NCI-H2171 treated with DMSO at 0.1 percent for 48 hours (cell line): Measurements from ENCODE around the gene ATP13A5.
A peak's percentile ranks its signal among the peaks of the same experiment; 100 is the strongest.

ENCODE experiments used
- DNase-seq: peaks from one replicate; lab custom pipeline; 2025; lab: John Stamatoyannopoulos, UW

Gene ATP13A5

DNA sequence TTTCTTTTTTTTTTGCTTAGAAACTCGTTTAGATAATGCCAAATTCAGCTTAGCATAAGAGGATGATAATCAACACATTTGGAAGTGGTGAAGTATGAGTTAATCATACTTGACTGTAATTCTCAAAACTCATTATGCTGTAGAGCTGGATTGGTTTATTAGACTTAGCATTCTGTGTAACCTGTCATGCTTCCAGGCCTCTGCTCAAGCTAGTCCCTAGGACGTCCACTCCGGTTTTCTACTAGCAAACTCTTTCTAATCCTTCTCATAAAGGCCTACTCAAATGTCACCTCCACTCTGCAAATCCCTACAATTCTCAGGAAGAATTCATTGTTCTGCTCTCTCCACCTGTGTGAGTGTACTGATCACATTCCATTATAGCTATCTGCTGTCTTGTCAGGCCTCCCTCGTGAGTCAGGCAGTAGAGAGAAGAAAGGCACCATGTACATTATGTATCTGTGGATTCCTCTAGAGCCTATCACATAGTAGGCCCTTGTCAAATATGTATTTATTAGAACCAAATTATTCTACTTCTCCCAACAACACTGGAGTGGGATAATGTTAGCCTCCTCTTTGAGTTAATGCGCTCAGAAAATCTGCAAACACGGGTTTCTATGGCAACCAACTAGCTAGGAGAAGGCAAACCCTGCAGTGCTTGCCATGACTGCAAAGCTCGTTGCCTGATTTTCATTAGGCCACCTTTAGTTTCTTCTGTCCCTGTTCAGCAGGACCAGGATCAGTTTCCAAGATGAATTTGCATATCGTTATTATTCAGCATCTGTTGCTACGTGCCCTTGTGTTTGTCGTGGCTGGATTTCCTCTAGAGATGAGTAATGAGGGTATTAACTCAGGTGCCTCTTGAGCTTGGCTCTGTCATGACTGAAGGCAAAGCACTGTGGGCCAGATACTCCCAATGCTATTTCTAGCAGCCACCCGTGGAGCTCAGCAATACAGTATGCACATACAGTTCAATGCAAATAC is 30.7 kb downstream of the ATP13A5 start:
- DNase-seq, result peak; percentile 23

DNA sequence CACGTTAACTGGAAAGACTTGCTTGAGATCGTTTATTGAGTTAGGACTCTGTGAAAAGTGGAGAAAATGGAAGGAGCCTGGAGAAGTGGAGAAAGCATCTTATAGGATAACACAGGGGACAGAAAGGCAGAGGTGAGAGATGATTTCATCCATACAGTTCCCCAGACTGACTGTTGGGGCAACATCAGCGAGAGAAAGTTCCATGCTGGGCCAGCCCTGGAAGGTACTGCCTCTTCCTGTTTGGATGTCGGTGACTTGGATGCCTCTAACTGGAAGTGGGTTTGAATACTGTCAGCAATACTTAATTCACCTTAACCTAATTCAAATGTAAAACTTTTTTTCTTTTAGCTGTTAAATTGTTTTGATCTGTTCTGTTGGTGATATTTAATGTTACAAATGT is 32.3 kb downstream of the ATP13A5 start:
- DNase-seq, result no peak

DNA sequence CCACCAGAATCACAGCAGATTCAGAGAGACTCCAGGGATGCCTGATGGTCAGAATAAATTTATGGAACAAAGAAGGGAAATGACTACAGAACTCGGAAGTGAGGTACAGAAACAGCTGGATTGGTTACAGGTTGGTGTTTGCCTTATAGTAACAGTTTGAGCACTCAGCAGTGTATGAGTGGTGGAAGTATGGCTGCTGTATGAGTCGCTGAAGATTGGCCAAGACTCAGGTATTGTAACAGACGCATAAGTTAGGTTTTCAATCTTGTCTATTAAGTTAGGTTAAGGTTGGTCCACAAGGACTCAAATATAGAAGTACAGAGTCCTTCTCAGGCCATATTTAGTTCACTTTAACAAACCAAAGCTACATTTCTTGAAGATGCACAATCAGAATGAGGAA is 33.1 kb downstream of the ATP13A5 start:
- no peak for DNase-seq

DNA sequence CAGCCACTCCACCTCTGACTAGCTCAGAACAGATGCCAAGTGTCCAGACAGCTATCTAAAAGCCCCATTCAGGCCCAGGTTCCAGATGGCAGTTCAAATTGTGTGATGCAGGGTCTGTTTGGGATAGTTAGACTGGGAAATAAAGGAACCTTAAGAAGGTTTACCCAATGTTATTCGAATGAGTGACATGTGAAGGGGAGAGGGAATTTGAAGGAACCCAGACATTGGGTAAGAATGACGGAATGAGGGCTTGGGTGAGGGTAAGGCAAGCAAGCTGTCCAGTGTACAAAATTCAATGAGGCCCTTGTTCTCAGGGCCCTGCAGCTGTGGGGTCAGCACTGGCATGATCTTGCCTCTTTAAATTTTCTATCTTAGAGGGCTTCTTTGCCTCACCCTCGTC is 34.1 kb downstream of the ATP13A5 start:
- no peak for DNase-seq

DNA sequence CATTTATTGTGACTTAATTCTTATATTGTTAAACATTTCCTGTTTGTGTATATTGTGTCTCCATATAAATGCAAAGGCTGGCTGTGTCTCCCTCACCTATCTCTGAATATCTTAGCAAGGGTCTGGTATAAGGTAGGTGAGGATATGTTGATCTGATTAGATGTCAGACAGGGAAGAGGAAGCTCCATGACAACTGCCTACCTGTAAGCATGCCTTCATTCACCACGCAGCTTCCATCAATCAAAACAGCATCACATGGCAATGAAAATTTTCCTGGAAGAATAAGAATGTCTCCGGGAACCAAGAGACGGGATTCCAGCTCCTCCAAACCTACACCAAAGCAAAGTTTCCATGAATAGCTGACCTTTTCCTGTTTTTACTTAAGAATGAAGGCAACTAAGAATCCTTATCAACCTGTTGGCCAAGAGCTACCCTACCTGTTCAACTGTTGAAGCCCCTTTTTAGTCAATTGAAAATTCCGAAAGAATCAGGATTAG is 34.8 kb downstream of the ATP13A5 start:
- no peak for DNase-seq

DNA sequence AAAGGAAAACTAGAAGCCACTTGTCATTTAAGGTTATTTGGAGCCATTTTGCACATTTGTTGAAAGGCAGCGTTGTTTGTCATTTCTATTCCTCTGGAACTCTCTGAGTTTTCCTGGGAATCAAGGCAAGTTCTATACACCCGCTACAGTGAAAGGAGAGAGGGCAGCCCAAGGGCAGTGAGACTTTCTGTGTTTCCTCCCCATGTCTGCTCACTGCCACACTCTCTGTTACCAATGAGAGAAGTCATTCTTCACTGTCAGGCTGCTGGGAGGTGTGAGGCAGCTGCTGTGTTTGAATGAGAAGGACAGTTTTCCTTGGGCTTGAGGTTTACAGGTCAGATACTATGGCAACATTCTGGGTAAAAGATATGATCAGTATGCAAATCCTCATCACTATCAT is 36.0 kb downstream of the ATP13A5 start:
- DNase-seq, result no peak

DNA sequence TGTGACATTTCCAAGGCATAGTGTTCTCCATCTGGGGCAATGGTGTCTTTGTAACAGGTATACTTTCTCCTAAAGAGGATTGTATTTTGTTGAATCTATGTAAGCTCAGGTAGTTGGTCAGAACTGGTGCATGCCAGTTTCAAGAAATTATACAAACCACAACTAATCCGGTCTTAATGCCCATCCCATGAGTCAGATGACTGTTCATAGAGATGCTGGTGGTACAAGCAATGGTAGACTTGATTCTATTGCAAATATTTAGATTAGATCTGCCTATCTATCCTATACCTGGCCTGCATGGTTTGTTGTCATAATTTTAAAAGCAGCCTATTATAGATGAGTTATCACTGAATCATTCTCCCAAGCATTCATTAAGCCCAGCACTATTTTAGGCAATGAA is 43.5 kb downstream of the ATP13A5 start:
- no peak for DNase-seq

DNA sequence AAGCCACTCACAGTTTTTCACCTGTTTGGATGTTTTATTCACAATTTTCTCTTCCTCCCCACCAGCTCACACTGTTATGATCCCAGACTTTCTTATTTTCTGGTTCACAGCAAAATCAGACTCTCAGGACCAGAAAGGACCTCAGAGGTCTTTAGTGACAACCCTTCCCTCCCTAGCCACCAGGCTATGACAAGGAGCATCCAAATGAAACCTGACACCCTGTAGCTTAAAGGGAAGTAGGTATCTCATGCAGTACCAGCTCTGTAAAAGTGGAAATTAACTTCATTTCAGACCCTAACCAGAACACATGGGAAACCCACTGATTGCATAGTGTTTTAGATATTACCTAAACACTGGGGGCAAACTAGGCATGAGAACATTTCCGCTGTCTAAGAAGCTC is 45.3 kb downstream of the ATP13A5 start:
- no peak for DNase-seq

DNA sequence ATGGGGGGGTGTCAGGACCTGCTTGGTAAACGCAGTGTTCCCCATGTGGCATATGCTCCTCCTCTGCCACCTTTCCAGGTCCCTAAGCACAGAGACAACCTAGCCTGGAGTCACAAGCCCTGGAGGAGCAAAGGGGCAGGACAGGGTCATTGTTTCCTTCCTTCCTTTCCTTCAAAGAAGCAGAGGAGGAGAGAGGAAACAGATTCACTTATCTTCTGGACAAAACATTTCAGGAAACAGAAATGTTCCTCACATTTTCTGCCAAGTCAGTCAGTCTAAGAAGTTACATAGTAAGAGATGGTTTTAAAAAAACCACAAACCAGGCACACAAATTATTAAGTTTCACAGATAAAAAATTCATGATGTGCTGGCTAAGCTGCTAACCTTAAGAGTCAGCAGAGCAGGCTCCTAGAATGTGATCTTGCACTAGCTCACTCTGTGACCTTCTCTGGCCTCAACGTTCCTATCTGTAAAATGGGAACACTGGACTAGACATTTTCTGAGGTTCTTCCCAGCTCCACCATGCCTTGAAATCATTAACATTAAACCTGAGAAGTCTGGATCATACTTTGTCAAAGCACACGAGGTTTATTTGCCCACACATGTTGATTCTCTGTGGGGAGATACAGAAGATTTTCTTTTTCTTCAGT is 47.9 kb downstream of the ATP13A5 start:
- DNase-seq, result no peak

DNA sequence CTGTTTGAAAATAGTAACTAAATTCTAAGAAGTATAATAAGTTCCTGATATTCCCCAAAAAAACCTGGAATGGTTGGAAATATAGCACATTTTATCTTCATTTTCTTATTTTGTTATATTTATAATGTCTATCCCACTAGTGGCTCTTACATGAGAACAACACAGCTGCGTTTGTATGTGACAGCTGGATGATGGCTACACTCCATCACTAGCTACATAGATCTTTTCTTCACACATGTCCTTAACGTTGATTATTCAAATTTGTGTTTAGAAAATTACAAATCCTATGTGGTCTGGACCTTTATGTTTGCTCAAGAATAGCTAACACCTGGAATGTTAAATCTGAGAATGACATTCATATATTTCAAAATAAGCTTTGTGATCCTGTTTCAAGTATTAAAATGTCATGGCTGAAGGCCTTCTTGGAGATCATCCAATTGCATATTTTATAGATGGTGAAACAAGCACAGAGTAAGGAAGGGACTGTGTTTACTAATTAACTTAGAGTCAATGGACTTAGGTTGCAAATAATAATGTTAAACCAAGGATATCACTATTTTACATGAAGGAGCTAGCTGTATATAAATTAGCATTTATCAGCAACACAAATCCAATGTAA is 60.8 kb downstream of the ATP13A5 start:
- peak; percentile 23 for DNase-seq

DNA sequence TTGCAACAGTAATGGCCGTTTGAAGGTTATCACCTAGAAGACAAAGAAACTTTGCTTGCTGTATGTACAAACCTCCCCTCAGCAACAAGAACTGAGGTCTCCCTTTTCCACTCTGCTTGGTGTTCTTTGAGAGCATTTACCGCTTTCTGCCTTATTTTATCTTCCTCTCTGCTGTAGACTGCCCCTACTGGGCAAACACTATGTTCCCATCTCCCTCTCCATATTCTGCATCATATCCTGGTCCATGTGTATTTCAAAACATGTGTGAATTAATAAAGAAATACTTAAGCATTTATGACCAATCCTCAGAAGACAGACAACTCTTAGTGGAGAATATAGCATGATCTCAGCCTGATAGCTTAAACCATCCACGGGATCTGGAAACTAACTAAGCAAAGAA is 64.4 kb downstream of the ATP13A5 start:
- DNase-seq, result no peak

DNA sequence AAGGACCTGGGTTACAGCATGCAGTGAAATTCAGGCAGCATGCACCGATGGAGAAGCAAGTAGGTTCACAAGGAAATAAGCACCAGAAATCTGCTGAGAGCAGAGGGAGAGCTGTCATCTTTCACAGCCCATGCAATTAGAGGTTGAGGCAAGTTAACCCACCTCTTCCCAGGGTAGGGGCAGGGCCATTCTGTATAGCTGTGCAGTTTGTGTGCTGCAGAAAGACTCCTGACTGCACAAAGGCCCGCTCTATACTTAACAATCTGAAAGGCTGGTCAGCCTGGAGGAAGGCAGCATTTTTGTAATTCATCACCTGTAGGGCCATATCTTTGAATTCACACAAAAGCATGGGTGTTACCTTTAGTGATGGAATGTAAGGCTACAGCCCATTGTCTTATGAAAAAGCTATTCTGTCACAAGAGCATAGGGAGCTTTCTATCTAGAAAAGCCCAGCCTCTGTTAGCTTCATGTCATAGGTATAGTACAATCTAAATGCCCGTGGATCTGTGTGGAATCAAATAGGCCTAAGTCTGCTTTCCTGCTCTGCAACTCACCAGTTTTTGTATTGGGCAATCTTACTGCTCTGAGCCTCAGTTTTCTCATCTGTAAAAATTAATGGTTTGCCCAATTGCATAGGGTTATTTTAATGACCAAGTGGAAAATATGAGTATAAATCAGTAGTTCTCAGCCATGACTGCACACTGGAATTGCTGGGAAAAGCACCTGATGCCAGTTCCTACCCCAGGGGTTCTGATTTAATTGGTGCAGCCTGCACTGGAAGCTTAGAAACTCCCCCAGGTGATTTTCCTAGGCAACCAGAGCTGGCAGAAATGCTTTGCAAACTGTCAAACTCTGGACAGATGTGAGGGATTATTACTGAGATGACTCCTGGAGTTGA is 65.2 kb downstream of the ATP13A5 start:
- DNase-seq, result peak; percentile 8

DNA sequence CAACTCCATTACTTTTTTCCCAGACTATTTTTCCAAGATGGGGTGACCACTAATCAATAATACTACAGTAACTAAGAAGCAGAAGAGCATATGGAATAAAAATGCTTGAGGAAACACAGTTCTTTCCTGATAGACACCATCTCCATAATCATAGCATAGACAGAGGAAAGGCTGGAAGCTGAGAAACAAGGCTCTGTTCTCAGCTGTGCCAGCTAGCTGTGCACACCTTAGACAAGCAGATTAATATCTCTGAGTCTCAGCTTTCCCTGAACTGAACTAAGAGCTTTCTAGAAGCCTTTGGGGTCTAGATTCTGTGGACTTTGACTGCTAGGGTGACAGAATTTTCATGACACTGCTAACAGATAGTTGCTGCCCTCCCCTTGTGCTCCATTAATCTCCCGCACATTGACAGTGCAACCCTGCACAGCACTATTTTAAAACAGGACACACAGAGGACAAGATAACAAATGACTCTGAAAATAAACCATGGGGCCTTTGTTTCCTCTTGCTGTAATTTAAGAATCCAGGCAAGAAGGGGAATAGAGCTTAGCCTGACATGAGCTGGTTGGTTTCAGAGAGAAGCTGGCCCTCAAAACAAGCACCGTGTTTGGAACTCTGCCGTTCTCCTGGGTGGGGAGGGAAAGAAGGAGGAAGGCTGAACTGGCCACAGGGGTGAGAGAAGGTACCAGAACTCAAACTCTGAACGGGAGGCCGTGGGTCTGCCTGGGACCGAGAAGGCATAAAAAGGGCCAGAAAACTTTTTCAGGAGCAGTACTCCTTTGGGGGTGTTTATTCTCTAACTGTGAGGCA is 67.4 kb downstream of the ATP13A5 start:
- no peak for DNase-seq

DNA sequence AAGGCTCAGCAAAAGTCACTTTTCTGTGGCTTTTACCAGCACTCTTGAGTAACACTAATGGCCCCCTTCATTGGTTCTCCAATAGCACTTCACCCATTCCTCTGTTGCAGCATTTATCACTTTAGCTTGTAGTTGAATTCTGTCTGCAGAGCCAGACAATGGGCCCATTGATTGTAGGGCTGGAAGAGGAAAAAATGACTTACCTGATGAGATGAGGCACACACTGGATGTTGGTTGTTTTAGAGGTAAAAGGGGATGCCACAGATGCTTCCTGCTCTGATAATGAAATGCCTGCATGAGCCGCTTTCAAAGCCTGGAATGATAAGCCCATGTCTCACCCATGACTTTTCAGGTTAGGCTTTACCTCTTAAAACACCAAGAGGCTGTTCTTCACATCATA is 73.2 kb downstream of the ATP13A5 start:
- DNase-seq, result no peak

DNA sequence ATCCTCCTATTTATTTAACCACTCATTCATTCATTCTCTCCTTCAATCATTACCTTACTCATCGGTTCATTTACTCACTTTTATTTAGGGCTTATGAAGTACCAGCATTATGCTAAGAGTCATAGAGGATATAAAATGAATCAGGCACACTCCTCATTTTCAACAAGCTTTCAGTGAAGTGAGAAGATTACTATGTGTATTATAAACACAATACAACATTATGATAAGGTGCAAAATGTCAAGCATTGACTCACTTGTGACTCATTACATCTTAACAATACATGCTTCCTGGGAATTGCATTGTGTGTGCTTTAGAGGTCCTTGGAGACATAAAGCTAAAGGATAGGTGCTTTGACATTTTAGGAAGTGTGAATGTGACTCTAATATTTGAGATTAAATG is 77.1 kb downstream of the ATP13A5 start:
- no peak for DNase-seq

DNA sequence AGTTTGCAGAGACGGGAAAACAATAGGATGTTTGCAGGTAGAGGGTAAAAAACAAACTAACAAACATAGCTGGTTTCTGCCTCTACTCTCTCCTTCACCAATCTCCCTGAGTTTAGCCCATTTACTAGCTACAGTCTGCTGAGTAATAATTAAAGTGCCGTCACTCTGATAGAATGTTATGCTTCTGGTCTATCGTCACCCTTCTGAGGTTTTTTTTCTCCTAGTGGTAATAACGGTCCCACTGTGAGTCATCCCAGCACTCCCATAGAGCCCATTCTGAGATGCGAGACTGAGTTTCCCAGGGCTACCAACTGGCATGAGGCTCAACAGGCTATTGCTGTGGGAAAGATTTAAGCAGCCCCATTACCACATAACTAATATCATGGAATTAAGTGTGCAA is 81.1 kb downstream of the ATP13A5 start:
- DNase-seq, result no peak

DNA sequence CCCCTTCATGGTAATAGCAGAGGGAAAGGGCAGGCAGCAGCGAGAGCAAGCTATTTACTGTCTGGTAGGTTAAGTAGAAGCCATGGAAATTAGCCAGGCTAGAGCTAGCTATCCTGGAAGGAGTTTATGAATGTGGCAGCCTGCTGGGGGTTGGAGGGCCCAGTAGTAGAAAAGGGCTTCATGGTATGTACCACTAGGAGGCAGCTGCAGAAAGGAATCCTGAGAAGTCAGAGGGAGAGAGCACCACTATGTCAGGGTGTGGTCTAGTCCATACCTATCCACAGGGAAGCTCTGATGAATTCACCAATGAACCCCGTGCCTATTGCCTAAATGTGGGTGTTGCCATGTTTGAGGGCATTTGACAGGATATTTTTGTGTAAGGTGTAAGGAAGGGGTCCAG is 82.6 kb downstream of the ATP13A5 start:
- no peak for DNase-seq

DNA sequence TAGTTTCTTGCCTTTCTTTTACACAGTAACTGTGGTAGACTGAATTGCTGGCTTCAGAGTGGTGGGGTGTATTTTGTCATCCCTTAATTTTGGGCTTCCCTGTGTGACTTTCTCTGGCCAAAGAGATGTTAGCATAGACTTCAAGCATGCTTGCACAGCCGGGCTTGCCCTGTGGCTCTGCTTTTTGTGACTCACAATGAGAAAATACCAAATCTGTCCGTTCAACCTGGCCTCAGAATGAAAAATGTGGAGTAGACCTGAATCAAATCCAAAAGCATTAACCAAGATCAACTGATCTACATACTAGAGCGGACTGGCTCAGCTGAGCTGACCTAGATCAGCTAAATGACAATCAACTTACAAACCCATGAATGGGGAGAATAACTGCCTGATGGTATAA is 86.2 kb downstream of the ATP13A5 start:
- no peak for DNase-seq

DNA sequence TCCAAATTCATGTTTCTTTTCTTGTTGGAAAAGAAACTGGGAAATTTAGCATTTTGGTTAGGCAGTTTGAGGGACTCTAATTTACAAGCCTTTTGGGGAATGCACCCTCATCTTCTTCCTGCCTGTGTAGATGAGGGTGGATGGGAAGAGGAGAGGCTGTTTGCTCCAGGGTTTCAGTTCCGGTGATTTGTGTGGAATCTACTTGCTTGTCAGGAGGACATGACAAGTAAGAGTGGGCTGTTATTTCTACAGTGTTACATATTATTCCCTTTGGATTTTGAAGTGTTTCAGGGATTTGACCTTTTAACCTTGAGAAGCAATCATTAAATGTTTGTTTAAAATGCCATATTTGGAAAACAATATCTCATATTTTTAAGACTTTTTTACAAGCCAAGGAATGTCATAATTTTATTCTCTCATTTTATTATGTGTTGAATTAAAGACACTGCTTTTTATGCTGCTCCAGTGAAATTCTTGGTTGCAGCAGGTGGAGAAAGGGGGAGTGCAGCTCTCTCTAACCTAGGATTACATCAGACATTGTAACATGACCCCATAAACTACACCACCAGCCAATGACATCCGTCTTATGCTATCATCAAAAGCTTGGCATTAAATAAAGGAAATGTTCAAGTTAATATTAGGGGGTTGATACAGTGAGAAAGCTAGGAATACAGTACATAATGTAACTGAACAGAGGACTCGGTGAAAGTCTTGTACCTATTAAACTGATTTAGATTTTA is 107.3 kb downstream of the ATP13A5 start:
- peak; percentile 58 for DNase-seq

DNA sequence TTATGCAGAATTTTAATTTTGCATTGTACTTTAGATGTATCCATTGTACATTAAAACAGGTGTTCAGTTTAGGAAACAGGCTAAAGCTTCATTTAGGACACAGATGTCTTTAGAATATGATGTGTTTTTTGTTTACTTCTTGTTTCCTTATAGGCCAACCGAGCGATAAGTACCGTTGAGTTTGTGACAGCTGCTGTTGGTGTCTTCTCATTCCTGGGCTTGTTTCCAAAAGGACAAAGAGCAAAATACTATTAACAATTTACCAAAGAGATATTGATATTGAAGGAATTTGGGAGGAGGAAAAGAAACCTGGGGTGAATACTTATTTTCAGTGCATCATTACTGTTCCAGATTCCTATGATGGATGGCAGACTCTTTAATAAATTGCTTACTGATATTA is 108.1 kb downstream of the ATP13A5 start:
- peak; percentile 72 for DNase-seq
